HFF-Myc (cell line): ENCODE measurements around the gene FBXL12.
"Not testable (repeated sequence)": the region's sequence is repeated elsewhere in the genome, so short reads cannot be mapped to it uniquely, and the experiment has no call there.

Experiments used
- DNase-seq: peaks from one replicate; pipeline ENCODE4 v3.0.0-alpha.2; 2011; ENCODE audit warnings: low read depth; ENCODE audit errors: extremely low read depth
- H3K4me3 ChIP-seq: replicated peaks from 2 replicates; pipeline ENCODE4 v1.5.1; 2011; ENCODE audit warnings: low read depth, mild to moderate bottlenecking, control low read depth, low read length
- TF ChIP-seq, protein P1 (sequence below): IDR thresholded peaks from 2 replicates; pipeline ENCODE4 v1.5.1; 2012; ENCODE audit warnings: mild to moderate bottlenecking, low read depth, low read length, control low read depth; ENCODE audit errors: missing control alignments

The FBXL12 gene

GRCh38 chr19:9849791-9850190, 30.9 kb upstream of the FBXL12 start:
- TF ChIP-seq, protein P1, sequence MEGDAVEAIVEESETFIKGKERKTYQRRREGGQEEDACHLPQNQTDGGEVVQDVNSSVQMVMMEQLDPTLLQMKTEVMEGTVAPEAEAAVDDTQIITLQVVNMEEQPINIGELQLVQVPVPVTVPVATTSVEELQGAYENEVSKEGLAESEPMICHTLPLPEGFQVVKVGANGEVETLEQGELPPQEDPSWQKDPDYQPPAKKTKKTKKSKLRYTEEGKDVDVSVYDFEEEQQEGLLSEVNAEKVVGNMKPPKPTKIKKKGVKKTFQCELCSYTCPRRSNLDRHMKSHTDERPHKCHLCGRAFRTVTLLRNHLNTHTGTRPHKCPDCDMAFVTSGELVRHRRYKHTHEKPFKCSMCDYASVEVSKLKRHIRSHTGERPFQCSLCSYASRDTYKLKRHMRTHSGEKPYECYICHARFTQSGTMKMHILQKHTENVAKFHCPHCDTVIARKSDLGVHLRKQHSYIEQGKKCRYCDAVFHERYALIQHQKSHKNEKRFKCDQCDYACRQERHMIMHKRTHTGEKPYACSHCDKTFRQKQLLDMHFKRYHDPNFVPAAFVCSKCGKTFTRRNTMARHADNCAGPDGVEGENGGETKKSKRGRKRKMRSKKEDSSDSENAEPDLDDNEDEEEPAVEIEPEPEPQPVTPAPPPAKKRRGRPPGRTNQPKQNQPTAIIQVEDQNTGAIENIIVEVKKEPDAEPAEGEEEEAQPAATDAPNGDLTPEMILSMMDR = no peak
- H3K4me3 ChIP-seq = no peak overlapping the region
- DNase-seq = no peak

GRCh38 chr19:9848762-9849161, 29.9 kb upstream of the FBXL12 start:
- no peak for DNase-seq
- H3K4me3 ChIP-seq = no peak overlapping the region
- TF ChIP-seq, protein P1 = no peak

GRCh38 chr19:9848060-9848459, 29.2 kb upstream of the FBXL12 start:
- TF ChIP-seq, protein P1 = peak; percentile 56
- no peak overlapping the region for H3K4me3 ChIP-seq
- no peak for DNase-seq

DNA sequence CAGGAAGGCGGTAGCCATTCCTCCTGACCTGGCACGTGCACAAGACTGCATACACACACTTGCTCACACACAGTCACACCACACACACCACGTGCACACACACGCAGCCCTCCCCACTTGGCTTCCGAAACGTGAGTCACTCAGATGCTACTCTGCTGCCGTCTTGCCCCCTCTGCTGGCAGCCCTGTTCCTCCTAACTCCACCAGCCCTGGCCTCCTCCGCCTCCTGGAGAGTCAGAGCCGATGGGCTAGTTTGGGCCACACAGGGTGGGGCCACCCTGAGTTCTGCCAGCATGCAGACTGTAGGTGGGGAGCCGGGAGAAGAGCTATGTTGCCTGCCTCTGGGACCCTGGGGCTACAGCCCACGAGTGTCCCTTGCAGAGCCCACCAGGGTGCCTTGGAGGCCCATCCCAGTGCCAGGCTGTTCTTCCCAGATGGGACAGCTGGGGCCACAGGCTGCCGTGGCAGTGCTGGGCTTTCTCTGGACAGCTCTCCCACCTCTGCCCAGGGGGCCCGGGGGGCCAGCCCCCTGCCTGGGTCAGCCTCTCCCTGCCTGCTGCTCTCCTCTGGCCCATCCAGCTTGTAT, 28.3 kb upstream of the FBXL12 start:
- DNase-seq = peak; percentile 93
- TF ChIP-seq, protein P1 = peak; percentile 77

GRCh38 chr19:9843626-9844273, 24.9 kb upstream of the FBXL12 start:
- not testable (repeated sequence) for H3K4me3 ChIP-seq, DNase-seq

More for the DNA sequence above, 28.3 kb upstream of the FBXL12 start:
- H3K4me3 ChIP-seq = no peak overlapping the region

DNA sequence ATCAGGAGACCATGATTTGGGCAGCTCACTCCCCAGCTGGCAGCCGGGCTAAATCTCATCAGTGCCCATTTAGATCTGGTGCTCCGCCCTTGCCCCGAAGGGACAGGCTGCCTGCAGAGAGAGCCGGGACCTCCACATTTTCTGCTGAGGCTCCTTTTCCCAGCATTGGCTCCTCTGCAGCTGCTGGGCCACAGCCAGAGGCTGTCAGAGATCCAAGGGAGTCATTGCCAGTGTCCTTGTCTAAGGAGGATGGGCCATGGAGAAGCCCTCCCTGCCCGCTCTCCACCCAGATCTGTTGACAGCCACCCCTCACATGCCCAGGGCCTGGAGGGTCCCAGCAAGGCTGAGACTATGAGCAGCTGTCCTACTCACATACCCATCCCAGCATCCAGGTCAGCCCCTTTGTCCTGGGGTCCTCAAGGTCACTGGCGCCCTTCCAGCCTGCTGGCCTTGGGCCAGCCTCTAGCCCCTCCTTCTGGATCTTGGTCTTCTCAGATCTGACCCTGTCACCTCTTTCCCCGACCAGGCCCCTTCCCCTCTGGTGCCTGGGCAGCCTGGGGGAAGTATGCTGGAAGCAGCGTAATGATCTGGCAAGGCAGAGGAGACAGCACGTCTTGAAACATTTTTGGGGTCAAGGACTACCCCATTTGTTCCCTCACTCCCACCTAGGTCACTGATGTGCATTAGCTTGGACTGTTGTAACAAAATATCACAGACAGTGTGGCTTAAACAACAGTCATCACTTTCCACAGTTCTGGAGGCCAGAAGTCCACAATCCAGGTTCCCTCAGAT, 24.2 kb upstream of the FBXL12 start:
- no peak for DNase-seq
- TF ChIP-seq, protein P1 = no peak
- H3K4me3 ChIP-seq = no peak overlapping the region

DNA sequence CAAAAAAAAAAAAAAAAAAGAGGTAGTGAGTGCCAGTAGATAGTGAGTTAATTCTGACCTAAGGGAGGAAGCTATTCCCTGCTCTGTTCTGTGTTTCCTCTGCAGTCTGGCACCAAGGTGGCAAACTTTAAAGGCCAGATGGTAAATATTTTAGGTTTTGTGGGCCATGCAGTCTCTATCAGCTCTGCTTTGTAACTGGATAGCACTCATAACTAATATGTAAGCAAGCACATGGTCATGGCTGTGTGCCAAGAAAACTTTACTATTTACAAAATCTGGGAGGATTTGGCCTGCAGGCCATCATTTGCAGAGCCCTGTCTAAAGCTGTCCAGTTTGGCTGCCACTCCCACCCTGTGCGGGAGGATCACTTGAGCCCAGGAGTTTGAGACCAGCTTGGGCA, 20.5 kb upstream of the FBXL12 start:
- TF ChIP-seq, protein P1 = no peak
- H3K4me3 ChIP-seq = no peak overlapping the region
- peak; percentile 54 for DNase-seq
